PC-9 (cell line): ENCODE data around the gene SLC1A7. TPM values are rescaled to one million over a fixed set of nuclear protein-coding genes. Genes with fewer than 3 reads are reported as not detected.

Experiments
- BruUV-seq: library from RNA; stranded (reverse); fragments of 400-500 nt; replicated peaks from 2 replicates; lab custom pipeline; 2021; lab: Mats Ljungman, UMichigan
- CTCF ChIA-PET: fragments of 300-600 bp; sonication (Branson Sonifier 250); formaldehyde crosslinking; loops from one replicate; lab custom pipeline; 2022; ENCODE audit warnings: antibody characterized with exemption; lab: Charles Lee
- POLR2A ChIA-PET: fragments of 300-600 bp; sonication (Branson Sonifier 250); formaldehyde crosslinking; loops from one replicate; lab custom pipeline; 2022; ENCODE audit warnings: antibody characterized with exemption; ENCODE audit not compliant: unreplicated experiment; lab: Charles Lee
- DNase-seq, 2 experiments: peaks; one replicate each; pipeline versions ENCODE4 v3.0.0 to v3.0.0-alpha.2; 2015 to 2022; ENCODE audit warnings: mixed read lengths in 1 of 2
- H2AFZ ChIP-seq: fragments of 200-600 bp; sonication (generic); 2 replicates; pipeline ENCODE4 v1.8.1; 2017; ENCODE audit warnings: antibody characterized with exemption
- H3F3A ChIP-seq: fragments of 200-600 bp; sonication (generic); 2 replicates; pipeline ENCODE4 v1.8.1; 2017; ENCODE audit warnings: antibody characterized with exemption, mild to moderate bottlenecking, low read depth; ENCODE audit not compliant: insufficient read depth
- H3K27ac ChIP-seq: fragments of 200-600 bp; sonication (generic); 2 replicates; pipeline ENCODE4 v1.6.1; 2016; ENCODE audit warnings: mixed run types
- H3K27me3 ChIP-seq: fragments of 200-600 bp; sonication (generic); 2 replicates; pipeline ENCODE4 v1.6.1; 2016; ENCODE audit warnings: low read depth, mixed run types; ENCODE audit not compliant: insufficient read depth
- H3K36me3 ChIP-seq: fragments of 200-600 bp; sonication (generic); 2 replicates; pipeline ENCODE4 v1.6.1; 2016; ENCODE audit warnings: low read depth, mixed run types
- H3K4me1 ChIP-seq: fragments of 200-600 bp; sonication (generic); replicated peaks from 2 replicates; pipeline ENCODE4 v1.6.1; 2016; ENCODE audit warnings: mixed run types; ENCODE audit not compliant: insufficient read depth
- H3K4me2 ChIP-seq: fragments of 200-600 bp; sonication (generic); 2 replicates; pipeline ENCODE4 v1.6.1; 2017; ENCODE audit warnings: mixed run types
- H3K4me3 ChIP-seq: fragments of 200-600 bp; sonication (generic); 2 replicates; pipeline ENCODE4 v1.6.1; 2016; ENCODE audit warnings: mixed run types
- H3K79me2 ChIP-seq: fragments of 200-600 bp; sonication (generic); 2 replicates; pipeline ENCODE4 v1.6.1; 2017; ENCODE audit warnings: low read depth, mixed run types
- H3K9me2 ChIP-seq: fragments of 200-600 bp; sonication (generic); 2 replicates; pipeline ENCODE4 v1.8.1; 2017; ENCODE audit warnings: mild to moderate bottlenecking; ENCODE audit not compliant: insufficient read depth
- H3K9me3 ChIP-seq: fragments of 200-600 bp; sonication (generic); 2 replicates; pipeline ENCODE4 v1.8.1; 2016; ENCODE audit warnings: low read depth; ENCODE audit not compliant: insufficient read depth
- H4K20me1 ChIP-seq: fragments of 200-600 bp; sonication (generic); 2 replicates; pipeline ENCODE4 v1.8.1; 2017; ENCODE audit not compliant: insufficient read depth
- CTCF ChIP-seq: fragments of 200-600 bp; sonication (generic); conservative IDR thresholded peaks from 2 replicates; pipeline ENCODE4 v1.6.1; 2017; ENCODE audit warnings: mixed run types, antibody characterized with exemption, mild to moderate bottlenecking, moderate library complexity
- EZH2 ChIP-seq: fragments of 200-600 bp; sonication (generic); IDR thresholded peaks from 2 replicates; pipeline ENCODE4 v1.8.0; 2017; ENCODE audit warnings: antibody characterized with exemption, low read depth
- intact Hi-C: fragments of 100-400 bp; cut with micrococcal nuclease; formaldehyde crosslinking; loops from one replicate; pipeline ENCODE4 v1.10.0; 2022; ENCODE audit not compliant: unreplicated experiment
- total RNA-seq: library from RNA; stranded (reverse); gene quantifications from 2 replicates; pipeline ENCODE4 v1.2.3, GENCODE V29; 2021

The SLC1A7 gene
- total RNA-seq, 1 experiment from 2014 or later: not detected

- ChIA-PET CTCF (no interaction called here), POLR2A (no interaction called here)
- no peaks in the 10 kb centered on the region for H3K79me2 ChIP-seq
- no TSS peak for BruUV-seq
- no peaks in the 10 kb centered on the region for H3F3A ChIP-seq
- no peaks in the 10 kb centered on the region for H3K9me3 ChIP-seq
- no peaks in the 10 kb centered on the region for H3K27me3 ChIP-seq
- H3K9me2 ChIP-seq: no peaks in the 10 kb centered on the region
- no peaks in the 10 kb centered on the region for H3K4me1 ChIP-seq
- no peak for TF ChIP-seq CTCF
- TF ChIP-seq EZH2: no peak
- H4K20me1 ChIP-seq: no peaks in the 10 kb centered on the region
- no peak overlapping the region for H3K4me2 ChIP-seq
- DNase-seq: no peak
- no peaks in the 10 kb centered on the region for H3K36me3 ChIP-seq
- no peak overlapping the region for H3K27ac ChIP-seq
- intact Hi-C loops: loop anchor here (10.0 kb wide), 1 partner anchor 93 kb away; no protein-coding TSS in a partner anchor
- no peak overlapping the region for H2AFZ ChIP-seq
- no peak overlapping the region for H3K4me3 ChIP-seq
Observed at GRCh38 chr1:53081384-53082066, 60.9 kb downstream of the SLC1A7 start.

- Histone ChIP-seq H4K20me1 (no peaks in the 10 kb centered on the region), H3F3A (no peaks in the 10 kb centered on the region), H3K79me2 (no peaks in the 10 kb centered on the region), H3K27me3 (no peaks in the 10 kb centered on the region), H3K27ac (no peak overlapping the region), H3K36me3 (no peaks in the 10 kb centered on the region), H3K4me2 (no peak overlapping the region), H3K9me2 (no peaks in the 10 kb centered on the region), H3K4me1 (no peaks in the 10 kb centered on the region), H3K4me3 (no peak overlapping the region), H3K9me3 (no peaks in the 10 kb centered on the region), H2AFZ (no peak overlapping the region)
- no peak for DNase-seq
- intact Hi-C loops: loop anchor here (10.0 kb wide), 1 partner anchor 94 kb away; no protein-coding TSS in a partner anchor
- CTCF ChIA-PET: no interaction called here
- POLR2A ChIA-PET: no interaction called here
- no peak for TF ChIP-seq EZH2
- no peak for TF ChIP-seq CTCF
- no TSS peak for BruUV-seq
Observed at GRCh38 chr1:53080769-53081168, 61.7 kb downstream of the SLC1A7 start.

GRCh38 chr1:53080041-53080440 is 62.4 kb downstream of the SLC1A7 start:
- H4K20me1 ChIP-seq: no peaks in the 10 kb centered on the region
- no peaks in the 10 kb centered on the region for H3K79me2 ChIP-seq
- no peaks in the 10 kb centered on the region for H3F3A ChIP-seq
- no peaks in the 10 kb centered on the region for H3K27me3 ChIP-seq
- ChIA-PET POLR2A (no interaction called here), CTCF (no interaction called here)
- no peak overlapping the region for H3K4me3 ChIP-seq
- no peaks in the 10 kb centered on the region for H3K36me3 ChIP-seq
- no TSS peak for BruUV-seq
- H3K9me2 ChIP-seq: no peaks in the 10 kb centered on the region
- H3K27ac ChIP-seq: no peak overlapping the region
- no peaks in the 10 kb centered on the region for H3K4me1 ChIP-seq
- no peaks in the 10 kb centered on the region for H3K9me3 ChIP-seq
- DNase-seq: no peak
- TF ChIP-seq EZH2 (no peak), CTCF (no peak)
- intact Hi-C loops: loop anchor here (10.0 kb wide), 1 partner anchor 95 kb away; no protein-coding TSS in a partner anchor
- H3K4me2 ChIP-seq: no peak overlapping the region
- no peak overlapping the region for H2AFZ ChIP-seq
